ENCODE measurements around the gene SLC22A31.

The SLC22A31 gene

DNA sequence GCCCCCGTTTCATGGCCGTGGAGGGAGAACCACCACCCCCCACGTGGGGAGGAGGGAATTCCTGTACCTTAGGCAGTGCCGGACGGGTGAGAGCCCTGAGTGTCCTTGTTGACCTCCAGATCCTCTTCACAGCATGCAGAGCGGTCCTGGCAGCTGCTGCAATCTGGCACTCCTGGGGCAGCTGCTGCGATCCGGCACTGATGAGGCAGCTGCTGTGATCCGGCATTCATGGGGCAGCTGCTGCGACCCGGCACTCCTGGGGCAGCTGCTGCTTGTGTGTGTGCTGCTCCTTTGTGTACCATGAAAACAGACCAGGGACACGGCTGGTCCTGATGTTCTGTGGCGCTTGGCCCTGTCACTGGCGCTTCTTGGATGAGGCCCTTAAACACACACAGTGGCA, 29.9 kb upstream of the SLC22A31 start:
- Histone ChIP-seq H3K9ac (ENCODE audit: low read depth, low read length) (no peak overlapping the region), H3K9me3 (ENCODE audit: control insufficient read depth, insufficient read depth, low read length) (peaks cover 21% of the 10 kb centered on the region; the same call in 1 of the 2 replicates), H3K4me1 (ENCODE audit: insufficient read depth, low read length) (no peaks in the 10 kb centered on the region), H3K36me3 (ENCODE audit: insufficient read depth, low read length) (peaks cover 43% of the 10 kb centered on the region)

GRCh38 chr16:89224665-89225064, 24.3 kb upstream of the SLC22A31 start:
- Histone ChIP-seq H3K36me3 (ENCODE audit: insufficient read depth, low read length) (peaks cover 32% of the 10 kb centered on the region), H3K4me1 (ENCODE audit: insufficient read depth, low read length) (no peaks in the 10 kb centered on the region), H3K9ac (ENCODE audit: low read depth, low read length) (no peak overlapping the region), H3K9me3 (ENCODE audit: control insufficient read depth, insufficient read depth, low read length) (peaks cover 17% of the 10 kb centered on the region; the same call in 1 of the 2 replicates)

- peaks cover 24% of the 10 kb centered on the region for H3K36me3 ChIP-seq (ENCODE audit: insufficient read depth, low read length)
- H3K4me1 ChIP-seq (ENCODE audit: insufficient read depth, low read length): no peaks in the 10 kb centered on the region
- H3K9ac ChIP-seq (ENCODE audit: low read depth, low read length): no peak overlapping the region
- H3K9me3 ChIP-seq (ENCODE audit: control insufficient read depth, insufficient read depth, low read length): peaks cover 9% of the 10 kb centered on the region; the same call in 1 of the 2 replicates
Measured at GRCh38 chr16:89222931-89223330, 22.6 kb upstream of the SLC22A31 start.

DNA sequence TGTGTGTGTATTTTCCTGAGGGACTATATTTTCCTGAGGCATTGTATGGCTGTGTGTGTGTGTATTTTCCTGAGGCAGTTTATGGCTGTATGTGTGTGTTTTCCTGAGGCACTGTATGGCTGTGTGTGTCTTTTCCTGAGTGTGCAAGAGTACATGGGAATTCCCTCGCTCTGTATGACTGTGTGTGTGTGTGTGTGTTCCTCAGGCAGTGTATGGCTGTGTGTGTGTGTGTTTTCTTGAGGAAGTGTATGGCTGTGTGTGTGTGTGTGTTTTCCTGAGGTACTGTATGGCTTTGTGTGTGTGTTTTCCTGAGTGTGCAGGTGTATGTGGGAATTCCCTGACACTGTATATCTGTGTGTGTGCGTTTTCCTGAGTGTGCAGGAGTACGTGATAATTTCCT, 21.3 kb upstream of the SLC22A31 start:
- H3K9ac ChIP-seq (ENCODE audit: low read depth, low read length): no peak overlapping the region

GRCh38 chr16:89219365-89219764, 19.0 kb upstream of the SLC22A31 start:
- H3K9ac ChIP-seq (ENCODE audit: low read depth, low read length): no peak overlapping the region
- no peaks in the 10 kb centered on the region for H3K4me1 ChIP-seq (ENCODE audit: insufficient read depth, low read length)
- H3K36me3 ChIP-seq (ENCODE audit: insufficient read depth, low read length): peaks cover 8% of the 10 kb centered on the region
- H3K9me3 ChIP-seq (ENCODE audit: control insufficient read depth, insufficient read depth, low read length): no peaks in the 10 kb centered on the region

More for the DNA sequence above, 21.3 kb upstream of the SLC22A31 start:
- Histone ChIP-seq H3K36me3 (ENCODE audit: insufficient read depth, low read length) (peaks cover 11% of the 10 kb centered on the region), H3K4me1 (ENCODE audit: insufficient read depth, low read length) (no peaks in the 10 kb centered on the region), H3K9me3 (ENCODE audit: control insufficient read depth, insufficient read depth, low read length) (0 out of 2 replicates have a peak, but pooled peaks cover 3% of the 10 kb centered on the region)

- Histone ChIP-seq H3K9ac (ENCODE audit: low read depth, low read length) (peak within 1 kb of the TSS; percentile 78), H3K4me1 (ENCODE audit: insufficient read depth, low read length) (no peaks in the 10 kb centered on the region), H3K9me3 (ENCODE audit: control insufficient read depth, insufficient read depth, low read length) (no peaks in the 10 kb centered on the region), H3K36me3 (ENCODE audit: insufficient read depth, low read length) (peaks cover 8% of the 10 kb centered on the region)
Measured at GRCh38 chr16:89217388-89218191, 17.3 kb upstream of the SLC22A31 start, which contains the start of gene ZNF778. Gene ZNF778 (plus strand): TSS chr16:89217703. CDS start chr16:89221128, 3,425 bp downstream.

DNA sequence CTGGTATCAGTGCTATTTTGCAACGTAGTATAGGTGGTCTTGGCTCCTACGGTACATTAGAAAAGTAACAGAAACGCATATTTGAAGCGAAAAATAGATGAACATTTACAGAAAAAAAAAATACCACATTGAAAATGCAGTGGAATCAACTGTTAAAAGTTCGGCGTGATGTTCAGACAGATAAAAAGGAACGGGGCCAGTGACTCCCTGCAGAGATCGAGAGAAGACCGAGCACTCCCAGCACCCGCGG, 16.7 kb upstream of the SLC22A31 start:
- Histone ChIP-seq H3K9me3 (ENCODE audit: control insufficient read depth, insufficient read depth, low read length) (no peaks in the 10 kb centered on the region), H3K9ac (ENCODE audit: low read depth, low read length) (peak overlapping the region; percentile 78), H3K4me1 (ENCODE audit: insufficient read depth, low read length) (no peaks in the 10 kb centered on the region), H3K36me3 (ENCODE audit: insufficient read depth, low read length) (peaks cover 8% of the 10 kb centered on the region)

DNA sequence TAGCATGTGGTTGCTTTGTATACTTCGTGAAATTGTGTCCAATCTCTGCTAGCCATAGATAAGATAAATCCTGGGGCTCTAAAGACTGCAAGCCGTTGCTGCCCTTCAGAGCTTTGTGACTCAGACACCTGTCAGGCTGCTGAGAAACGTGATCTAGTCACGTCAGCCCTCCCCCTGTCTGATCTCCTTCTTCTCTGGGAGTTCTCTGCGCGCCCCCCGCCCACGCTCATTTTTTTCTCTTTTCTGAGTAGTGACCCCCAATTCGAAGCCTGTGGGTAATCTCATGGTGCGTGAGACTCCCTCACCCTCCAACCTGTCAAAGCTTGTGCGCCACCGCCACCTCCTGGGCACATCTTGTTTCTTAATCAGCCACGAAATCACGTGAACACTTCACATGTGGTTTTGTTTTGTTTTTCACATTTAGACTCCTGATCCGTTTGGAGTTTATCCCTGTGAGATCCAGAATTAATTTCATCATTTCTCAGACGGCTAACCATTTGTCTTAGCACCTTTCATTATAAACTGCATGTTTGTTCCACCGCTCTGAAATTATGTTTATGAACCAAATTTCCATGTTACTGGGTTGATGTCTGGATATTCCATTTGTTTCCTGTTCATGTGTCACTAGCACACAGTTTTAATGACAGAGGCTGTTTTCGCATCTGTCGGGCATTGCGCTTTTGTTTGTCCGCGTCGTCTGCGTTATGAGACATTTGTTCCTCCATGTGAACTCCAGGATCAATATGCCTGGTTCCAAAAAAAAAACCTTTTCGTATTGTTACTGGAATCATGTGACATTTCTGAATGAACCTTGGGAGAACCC, 16.2 kb upstream of the SLC22A31 start:
- Histone ChIP-seq H3K4me1 (ENCODE audit: insufficient read depth, low read length) (no peaks in the 10 kb centered on the region), H3K9me3 (ENCODE audit: control insufficient read depth, insufficient read depth, low read length) (no peaks in the 10 kb centered on the region), H3K9ac (ENCODE audit: low read depth, low read length) (peak overlapping the region; percentile 78), H3K36me3 (ENCODE audit: insufficient read depth, low read length) (peaks cover 4% of the 10 kb centered on the region; the same call in 1 of the 2 replicates)

DNA sequence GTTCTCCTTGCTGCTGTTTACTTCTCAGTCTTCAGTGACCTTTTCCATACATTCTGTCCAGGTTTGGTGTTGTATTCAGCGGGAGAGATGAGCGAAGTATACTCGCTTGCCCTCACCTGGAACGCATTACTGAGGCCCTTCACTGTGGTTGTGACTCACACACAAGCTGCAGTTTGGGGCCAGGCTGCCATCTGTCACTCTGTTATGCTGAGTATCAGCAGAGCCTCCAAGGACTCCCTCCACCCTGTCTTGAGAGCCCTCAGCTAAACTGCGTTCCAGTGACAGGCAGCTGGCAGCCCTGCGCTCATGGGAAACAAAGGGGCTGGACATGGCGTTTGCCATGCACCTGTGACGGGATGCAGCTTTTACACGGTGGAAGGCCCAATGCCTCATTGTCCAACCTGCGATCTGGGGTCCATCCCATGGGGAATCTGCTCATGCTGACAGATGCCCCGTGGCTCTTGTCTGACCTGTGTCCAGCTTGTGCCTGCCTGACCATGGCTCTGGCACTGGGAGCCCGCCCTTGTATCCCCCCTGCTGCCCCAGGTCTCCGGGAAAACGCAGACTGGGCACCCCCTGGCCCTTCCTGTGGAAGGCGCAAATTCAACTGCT, 10.7 kb upstream of the SLC22A31 start:
- H3K4me1 ChIP-seq (ENCODE audit: insufficient read depth, low read length): no peaks in the 10 kb centered on the region
- no peak overlapping the region for H3K9ac ChIP-seq (ENCODE audit: low read depth, low read length)
- no peaks in the 10 kb centered on the region for H3K36me3 ChIP-seq (ENCODE audit: insufficient read depth, low read length)
- H3K9me3 ChIP-seq (ENCODE audit: control insufficient read depth, insufficient read depth, low read length): no peaks in the 10 kb centered on the region

- Histone ChIP-seq H3K9me3 (ENCODE audit: control insufficient read depth, insufficient read depth, low read length) (no peaks in the 10 kb centered on the region), H3K9ac (ENCODE audit: low read depth, low read length) (no peak overlapping the region), H3K4me1 (ENCODE audit: insufficient read depth, low read length) (no peaks in the 10 kb centered on the region), H3K36me3 (ENCODE audit: insufficient read depth, low read length) (no peaks in the 10 kb centered on the region)
Measured at GRCh38 chr16:89210165-89210903, 10.0 kb upstream of the SLC22A31 start.

DNA sequence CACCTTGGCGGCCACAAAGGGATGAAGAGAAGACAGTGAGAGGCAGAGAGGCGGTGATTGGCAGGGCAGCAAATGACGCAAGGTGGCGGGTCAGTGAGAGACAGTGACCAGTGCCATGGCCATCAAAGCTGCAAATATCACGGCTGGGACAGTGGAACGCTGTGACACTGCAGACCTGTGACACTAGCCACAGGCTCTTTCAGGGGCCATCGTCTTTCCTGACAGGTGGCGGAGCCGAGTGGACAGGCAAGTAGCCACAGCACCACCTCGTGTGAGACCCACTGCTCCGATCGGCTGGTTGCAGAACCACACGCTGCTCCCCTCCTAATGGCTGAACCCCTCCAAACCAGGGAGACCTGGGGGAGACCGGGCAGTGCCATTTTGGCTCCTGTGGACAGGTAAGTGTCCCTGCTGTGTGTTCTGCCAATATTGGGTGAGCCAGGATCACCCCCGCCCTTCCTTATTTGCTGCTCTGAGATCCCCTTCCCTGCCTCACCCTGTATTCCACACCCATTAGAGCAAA, 9.2 kb upstream of the SLC22A31 start:
- Histone ChIP-seq H3K4me1 (ENCODE audit: insufficient read depth, low read length) (no peaks in the 10 kb centered on the region), H3K9me3 (ENCODE audit: control insufficient read depth, insufficient read depth, low read length) (no peaks in the 10 kb centered on the region), H3K36me3 (ENCODE audit: insufficient read depth, low read length) (no peaks in the 10 kb centered on the region), H3K9ac (ENCODE audit: low read depth, low read length) (no peak overlapping the region)

GRCh38 chr16:89207993-89208392, 7.7 kb upstream of the SLC22A31 start:
- Histone ChIP-seq H3K4me1 (ENCODE audit: insufficient read depth, low read length) (no peaks in the 10 kb centered on the region), H3K9ac (ENCODE audit: low read depth, low read length) (no peak overlapping the region), H3K9me3 (ENCODE audit: control insufficient read depth, insufficient read depth, low read length) (no peaks in the 10 kb centered on the region), H3K36me3 (ENCODE audit: insufficient read depth, low read length) (no peaks in the 10 kb centered on the region)

- no peaks in the 10 kb centered on the region; the same call in 1 of the 2 replicates for H3K4me1 ChIP-seq (ENCODE audit: insufficient read depth, low read length)
- H3K36me3 ChIP-seq (ENCODE audit: insufficient read depth, low read length): no peaks in the 10 kb centered on the region
- peak overlapping the region; percentile 42; the same call in 1 of the 2 replicates for H3K9ac ChIP-seq (ENCODE audit: low read depth, low read length)
- no peaks in the 10 kb centered on the region for H3K9me3 ChIP-seq (ENCODE audit: control insufficient read depth, insufficient read depth, low read length)
Measured at GRCh38 chr16:89202422-89203215, 2.3 kb upstream of the SLC22A31 start.

Data from ES-I3 (cell line).